HTERT RPE-1 (cell line): Measurements from ENCODE around the gene SLC51B.
"Not testable (repeated sequence)": the region's sequence is repeated elsewhere in the genome, so short reads cannot be mapped to it uniquely, and the experiment has no call there.

Experiments
- in situ Hi-C: fragments of 300-500 bp; cut with MboI; formaldehyde crosslinking; loops from 4 replicates; pipeline ENCODE4 v1.14.3; 2020; ENCODE audit warnings: low sequenced_read_pairs

Gene SLC51B

DNA sequence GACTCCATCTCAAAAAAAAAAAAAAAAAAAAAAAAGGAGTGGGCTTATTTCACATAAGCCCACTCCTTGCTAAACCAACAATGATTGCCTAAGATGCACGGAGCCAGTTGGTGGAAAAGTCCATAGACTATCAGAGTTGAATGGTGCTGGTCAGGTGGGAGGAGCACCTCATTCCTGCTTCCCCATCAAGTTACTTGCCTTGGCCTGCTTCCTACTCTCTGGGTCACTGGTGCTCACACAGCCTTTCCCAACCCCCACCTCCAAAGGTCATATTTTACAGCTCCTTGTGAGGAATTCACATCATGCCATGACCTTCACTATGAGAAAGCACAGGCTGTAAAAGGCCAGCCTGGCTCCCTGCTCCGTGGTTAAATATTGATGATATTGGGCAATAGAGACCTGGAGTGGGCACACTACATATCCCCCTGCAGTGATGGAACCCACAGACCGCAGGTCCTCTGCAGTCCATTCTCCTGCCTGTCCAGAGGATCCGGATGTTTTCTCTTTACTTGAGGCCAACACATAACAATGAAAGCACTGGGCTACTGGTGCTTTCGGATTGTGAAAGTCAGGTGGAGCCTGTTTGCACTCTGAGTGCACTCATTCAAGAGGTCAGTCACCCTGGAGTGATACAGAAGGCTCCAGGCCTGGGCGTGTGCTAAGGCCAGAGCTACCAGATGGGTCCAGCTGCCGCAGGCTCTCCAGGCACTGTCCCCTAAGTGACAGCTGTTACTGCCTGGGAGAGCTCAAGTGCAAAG lies at the start of gene SLC51B:
TSS of gene SLC51B (plus strand) at position 664 of the 758 bp plus-strand sequence. CDS start 4,618 bp downstream, outside the sequence.
- in situ Hi-C loops, result no loop called here

- in situ Hi-C loops, result no loop called here
These were observed 48.1 kb upstream of the SLC51B start for GRCh38 chr15:64997066-64997465.

DNA sequence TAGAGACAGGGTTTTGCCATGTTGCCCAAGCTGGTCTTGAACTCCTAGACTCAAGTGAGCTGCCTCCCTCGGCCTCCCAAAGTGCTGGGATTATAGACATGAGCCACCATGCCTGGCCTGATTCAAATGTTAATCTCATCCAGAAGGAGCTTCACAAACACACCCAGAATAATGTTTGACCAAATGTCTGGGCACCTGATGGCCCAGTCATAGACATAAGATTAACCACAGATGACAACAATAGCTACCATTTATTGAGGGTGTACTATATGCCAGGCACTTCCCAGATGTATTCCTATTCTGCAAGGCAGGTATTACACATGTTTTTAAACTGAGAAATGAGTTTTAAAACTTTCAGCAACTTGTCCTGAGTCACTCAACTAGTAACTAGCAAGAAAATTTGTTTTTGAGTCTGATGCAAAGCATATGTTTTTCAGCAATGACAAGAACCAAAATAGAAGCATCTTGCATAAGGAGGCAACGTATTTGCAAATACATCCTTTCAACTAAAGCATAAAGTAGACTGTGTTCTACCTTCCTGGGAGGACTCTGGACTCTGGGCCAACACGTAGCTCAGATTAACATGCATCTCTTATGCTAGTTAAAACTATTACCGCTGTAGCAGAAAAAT lies 47.3 kb upstream of the SLC51B start:
- in situ Hi-C loops, result no loop called here

DNA sequence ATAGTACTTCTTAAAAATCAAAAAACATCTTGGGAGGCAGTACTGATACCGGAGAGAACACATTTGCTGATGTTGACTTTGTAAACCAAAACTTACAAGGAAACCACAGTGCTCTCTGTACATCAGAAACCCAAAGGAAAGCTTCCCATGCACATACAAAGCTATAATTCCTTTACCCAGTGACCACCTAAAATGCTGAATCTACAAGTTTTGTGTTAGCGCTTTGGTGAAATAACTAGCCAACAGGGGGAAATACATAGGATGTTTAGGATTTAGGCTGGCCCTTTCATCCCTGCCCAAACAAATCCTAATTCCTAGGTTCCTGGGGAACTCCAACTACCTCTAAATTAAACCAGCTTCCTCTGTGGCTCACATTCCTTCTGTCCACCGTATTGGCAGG lies 40.2 kb upstream of the SLC51B start:
- in situ Hi-C loops, result no loop called here

DNA sequence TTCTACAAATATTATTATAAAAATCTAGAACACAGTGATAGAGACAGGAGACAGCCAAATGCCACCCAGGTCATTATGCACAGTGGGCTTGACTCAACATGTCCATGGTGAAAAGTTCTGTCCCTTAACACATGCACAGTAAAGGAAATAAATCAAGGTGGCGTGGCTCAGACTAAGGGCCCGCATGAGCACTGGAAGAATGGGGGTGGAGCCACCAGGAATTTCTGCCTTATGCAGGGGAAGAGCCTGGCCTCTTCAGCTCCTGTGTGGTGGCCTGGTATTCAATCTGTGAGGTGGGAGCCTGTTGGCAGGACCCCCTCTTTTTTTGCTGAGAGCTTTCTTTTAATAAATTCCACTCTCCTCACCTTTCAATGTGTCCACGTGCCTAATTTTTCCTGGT lies 38.3 kb upstream of the SLC51B start:
- in situ Hi-C loops, result no loop called here

GRCh38 chr15:65008983-65009382 lies 36.2 kb upstream of the SLC51B start:
- in situ Hi-C loops, result no loop called here

- in situ Hi-C loops, result not testable (repeated sequence)
These were observed 34.0 kb upstream of the SLC51B start for GRCh38 chr15:65011198-65011597.

DNA sequence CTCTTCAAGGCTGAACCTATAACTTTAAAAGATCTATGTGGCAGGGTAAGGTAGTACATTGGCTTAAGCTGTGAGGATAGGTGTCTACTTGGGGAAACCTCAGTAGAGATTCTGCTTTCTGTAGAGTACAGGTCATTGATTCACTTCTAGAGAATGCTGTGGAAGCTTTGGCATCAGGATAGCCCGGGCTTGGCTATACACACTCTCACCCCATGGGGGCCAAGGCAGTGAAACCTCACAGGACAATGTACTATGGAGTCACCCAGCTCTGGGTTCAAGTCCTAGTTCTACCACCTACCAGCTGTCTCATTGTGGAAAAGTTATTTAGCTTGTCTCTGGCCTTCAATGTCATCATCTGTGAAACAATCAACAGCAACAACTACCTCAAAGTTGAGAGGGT lies 24.8 kb upstream of the SLC51B start:
- in situ Hi-C loops, result no loop called here

DNA sequence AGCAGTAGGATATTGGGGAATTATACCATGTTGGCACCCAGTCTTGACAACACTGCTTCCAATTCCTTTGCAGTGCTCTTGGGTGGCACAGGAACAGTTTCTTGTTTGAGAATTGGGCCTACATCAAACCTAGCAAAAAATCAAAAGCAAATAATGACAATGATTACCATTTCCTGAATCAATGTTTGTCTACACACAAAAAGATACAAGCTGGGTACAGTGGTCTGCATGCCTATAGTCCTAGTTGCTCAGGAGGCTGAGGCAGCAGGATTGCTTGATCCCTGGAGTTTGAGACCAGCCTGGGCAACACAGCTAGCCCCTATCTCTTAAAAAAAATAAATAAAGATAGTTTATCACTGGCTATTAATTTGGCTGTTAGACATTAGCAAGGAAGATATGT lies 23.7 kb upstream of the SLC51B start:
- in situ Hi-C loops, result no loop called here

DNA sequence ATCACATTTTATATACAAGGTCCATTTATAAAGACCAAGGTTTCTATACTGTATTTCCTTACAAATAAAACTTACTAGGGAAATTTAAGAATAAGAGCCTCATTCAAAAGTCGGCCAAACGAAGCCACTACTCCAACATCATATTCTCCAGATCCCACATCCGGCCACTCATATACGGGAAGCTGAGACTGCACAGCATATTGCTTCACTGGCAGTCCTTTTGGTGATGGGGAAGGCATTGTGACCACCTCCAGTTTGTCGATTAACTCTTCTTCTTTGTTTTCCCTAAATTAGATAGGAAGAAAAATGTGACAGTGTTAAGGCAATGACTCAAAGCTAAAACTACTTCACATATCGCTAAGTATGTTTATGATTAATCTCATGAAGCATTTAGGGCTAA lies 18.4 kb upstream of the SLC51B start:
- in situ Hi-C loops, result no loop called here

GRCh38 chr15:65027593-65027992 lies 17.6 kb upstream of the SLC51B start:
- in situ Hi-C loops, result no loop called here

- in situ Hi-C loops, result no loop called here
These were observed 16.8 kb upstream of the SLC51B start for GRCh38 chr15:65028338-65028737.

GRCh38 chr15:65028921-65029735 lies 16.1 kb upstream of the SLC51B start, which contains the start of gene MTFMT:
TSS of gene MTFMT (minus strand) at chr15:65029639. CDS start at chr15:65029613, 26 bp downstream.
- in situ Hi-C loops, result no loop called here

- in situ Hi-C loops, result no loop called here
These were observed 15.4 kb upstream of the SLC51B start for GRCh38 chr15:65029736-65030208.

DNA sequence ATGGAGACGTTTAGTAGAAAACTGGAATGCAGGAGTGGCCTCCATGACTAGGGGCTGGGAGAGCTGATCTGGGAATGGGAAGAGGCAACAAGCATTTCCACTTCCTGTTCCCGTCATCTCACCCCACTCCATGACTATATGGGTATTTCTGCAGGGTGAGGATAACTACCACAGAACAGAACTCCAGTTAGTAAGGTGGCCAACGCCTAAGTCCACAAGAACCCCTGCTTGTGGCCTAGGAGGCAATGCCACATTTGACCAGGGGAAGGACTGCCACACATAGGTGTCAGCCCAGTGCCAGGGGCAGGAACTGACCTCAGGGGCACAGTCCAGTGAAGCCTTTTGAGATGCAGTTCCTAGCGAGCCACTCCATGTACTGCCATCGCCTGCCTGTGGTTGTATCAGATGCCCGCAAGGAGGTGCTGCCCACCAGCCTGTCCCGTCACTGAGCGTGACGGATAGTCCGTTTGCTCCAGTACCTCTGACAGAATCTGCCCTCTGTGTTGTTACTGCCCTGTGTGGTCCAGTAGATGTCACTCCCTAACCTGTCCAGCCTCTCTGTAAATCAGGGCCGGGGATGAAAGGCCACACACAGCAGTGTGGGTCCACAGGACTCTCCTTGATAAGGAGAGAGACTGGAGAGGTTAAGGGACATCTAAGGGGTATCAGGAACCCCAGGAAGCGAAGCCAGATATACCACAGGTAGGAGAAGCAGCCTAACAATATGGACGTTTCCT lies 12.2 kb upstream of the SLC51B start:
- in situ Hi-C loops, result no loop called here

- in situ Hi-C loops, result no loop called here
These were observed 11.4 kb upstream of the SLC51B start for GRCh38 chr15:65033659-65034269.

DNA sequence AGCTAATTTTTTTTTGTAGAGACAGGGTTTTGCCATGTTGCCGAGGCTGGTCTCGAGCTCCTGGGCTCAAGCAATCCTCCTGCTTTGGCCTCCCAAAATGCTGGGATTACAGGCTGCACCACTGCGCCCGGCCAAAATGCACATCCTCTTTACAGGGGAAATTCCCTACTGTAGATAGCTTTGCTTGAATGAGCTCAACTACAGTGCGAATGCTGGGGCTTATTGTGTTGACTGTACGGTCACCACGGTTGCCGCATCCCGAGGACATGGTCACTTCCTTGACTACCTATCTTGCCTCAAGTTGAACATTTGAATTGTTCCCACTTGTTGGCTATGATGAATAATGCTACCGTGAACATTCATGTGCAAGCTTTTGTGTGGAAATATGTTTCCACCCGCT lies 10.5 kb upstream of the SLC51B start:
- in situ Hi-C loops, result no loop called here

DNA sequence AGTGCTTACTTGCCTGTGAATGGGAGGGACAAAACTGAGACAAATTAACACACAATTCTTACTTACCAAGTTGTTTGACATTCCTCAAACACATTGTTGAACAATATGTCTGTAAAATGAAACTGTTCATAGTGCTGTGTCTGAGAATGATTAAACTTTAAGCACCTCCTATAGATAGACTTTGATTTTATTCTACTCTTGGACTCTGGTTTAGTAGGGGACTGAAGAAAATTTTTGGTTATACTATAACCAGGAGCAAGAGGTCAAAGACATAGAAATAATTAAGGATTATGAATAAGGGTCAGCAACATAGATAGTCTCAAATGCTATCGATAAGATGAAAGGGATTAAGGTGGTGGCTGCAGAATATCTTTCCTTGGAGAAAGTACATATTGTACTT lies 7.9 kb upstream of the SLC51B start:
- in situ Hi-C loops, result no loop called here

GRCh38 chr15:65038428-65038827 lies 6.8 kb upstream of the SLC51B start:
- in situ Hi-C loops, result no loop called here

- in situ Hi-C loops, result no loop called here
These were observed 6.4 kb upstream of the SLC51B start for GRCh38 chr15:65038836-65039235.
